HG03159 (cell line): Measurements from ENCODE around the gene RAB14.

Source experiments
- ATAC-seq: cut with Tn5 transposase; IDR thresholded peaks from one replicate; pipeline ENCODE4 v1.9.1; 2021; ENCODE audit warnings: mild to moderate bottlenecking, moderate library complexity; ENCODE audit not compliant: unreplicated experiment

The RAB14 gene

DNA sequence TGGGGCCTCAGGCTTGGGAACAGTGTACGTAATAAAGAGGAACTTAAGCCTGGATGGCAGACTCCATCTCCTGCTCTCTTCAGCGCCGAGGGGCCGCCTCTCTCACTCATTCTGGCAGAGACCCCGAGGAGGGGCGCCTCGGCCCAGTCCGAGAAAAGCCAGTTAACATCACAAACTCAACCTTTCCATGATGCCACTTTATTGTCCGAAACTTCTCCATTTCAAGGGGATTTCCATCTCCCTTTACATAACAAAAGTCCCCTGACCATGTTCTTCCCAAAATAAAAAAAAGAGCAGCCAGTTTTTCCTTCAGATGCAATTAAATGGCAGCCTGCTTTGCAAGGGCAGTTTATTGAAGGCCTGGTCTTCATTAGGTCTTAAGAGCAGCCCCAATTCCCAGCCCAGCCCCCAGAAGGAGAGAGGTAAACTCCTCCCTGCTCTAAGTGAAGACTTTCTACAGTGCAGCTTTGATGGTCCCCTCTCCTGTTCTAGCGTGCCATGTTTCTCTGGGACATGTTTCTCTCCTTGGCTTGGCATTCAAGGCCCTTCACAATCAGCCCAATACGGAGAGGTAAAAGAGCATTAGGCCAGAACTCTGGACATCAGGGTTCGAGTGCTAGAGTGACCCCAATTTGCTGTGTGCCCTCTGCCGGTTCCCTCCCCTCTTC, 19.5 kb upstream of the RAB14 start:
- no peak for ATAC-seq

DNA sequence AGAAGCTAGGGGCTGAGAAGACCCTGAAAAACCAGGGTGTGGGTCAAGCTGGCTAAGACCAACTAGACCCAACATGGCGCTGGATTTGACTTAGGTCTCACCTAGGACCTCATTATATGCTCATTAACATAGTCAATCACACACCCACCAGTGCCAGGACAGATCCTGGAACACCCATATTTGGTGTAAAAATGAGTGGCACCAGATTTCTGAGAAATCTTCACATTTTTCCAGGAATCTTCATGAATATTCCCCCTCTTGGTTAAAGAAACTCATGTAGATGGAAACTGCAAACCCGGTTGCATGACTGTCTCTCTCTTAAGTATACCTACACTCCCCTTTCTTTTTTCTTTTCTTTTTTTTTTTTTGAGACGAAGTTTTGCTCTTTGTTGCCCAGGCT, 17.9 kb upstream of the RAB14 start:
- no peak for ATAC-seq

DNA sequence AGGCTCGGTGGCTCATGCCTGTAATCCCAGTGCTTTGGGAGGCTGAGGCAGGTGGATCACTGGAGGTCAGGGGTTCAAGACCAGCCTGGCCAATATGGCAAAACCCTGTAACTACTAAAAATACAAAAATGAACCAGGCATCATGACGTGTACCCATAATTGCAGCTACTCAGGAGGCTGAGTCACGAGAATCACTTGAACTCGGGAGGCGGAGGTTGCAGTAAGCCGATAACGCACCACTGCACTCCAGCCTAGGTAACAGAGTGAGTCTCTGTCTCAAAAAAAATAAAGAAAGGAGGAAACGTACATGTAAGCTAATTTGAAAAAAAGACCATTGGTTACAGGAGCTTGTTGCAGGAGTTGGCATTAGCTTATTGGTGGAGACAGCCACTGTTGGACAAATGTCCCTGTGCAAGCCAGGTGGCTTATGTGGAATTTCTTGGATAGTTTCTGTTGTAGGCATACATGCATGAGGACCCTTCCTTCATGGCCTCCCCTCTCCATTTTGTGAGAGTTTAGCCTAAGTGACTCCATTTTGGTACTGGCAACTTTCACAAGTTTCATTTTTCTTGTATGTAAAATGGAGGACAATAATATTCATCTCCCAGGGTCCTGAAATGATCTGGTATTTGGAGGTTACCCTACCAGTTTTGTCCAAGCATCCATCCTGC, 16.8 kb upstream of the RAB14 start:
- ATAC-seq: no peak

DNA sequence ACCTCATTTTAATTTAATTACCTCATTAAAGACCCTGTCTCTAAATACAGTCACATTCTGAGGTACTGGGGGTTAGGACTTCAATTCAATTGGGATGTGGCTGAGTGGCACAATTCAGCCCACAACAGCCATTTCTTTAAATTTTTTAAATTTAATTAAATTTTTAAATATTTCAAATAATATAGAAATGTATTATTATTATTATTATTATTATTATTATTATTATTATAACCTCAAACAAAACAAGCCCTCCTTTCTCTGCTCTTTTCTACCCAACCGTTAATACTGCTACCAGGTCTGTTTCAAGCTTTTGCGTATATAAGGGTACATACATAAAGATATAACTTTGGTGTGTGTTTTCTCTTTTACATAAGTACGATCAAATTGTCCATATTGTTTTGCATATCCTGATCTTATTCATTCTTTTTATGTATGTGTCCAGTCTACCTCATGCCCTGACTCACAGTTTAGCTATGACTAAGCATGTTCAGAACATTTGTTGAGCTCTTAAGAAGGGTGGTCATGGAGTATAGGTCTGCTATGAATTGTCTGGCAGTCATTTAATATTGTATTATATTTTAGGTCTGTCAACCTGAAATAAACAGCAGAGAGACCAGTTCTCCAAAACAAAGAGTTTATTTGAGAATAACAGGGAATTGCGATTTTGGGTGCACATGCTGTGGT, 16.1 kb upstream of the RAB14 start:
- peak; percentile 86 for ATAC-seq

DNA sequence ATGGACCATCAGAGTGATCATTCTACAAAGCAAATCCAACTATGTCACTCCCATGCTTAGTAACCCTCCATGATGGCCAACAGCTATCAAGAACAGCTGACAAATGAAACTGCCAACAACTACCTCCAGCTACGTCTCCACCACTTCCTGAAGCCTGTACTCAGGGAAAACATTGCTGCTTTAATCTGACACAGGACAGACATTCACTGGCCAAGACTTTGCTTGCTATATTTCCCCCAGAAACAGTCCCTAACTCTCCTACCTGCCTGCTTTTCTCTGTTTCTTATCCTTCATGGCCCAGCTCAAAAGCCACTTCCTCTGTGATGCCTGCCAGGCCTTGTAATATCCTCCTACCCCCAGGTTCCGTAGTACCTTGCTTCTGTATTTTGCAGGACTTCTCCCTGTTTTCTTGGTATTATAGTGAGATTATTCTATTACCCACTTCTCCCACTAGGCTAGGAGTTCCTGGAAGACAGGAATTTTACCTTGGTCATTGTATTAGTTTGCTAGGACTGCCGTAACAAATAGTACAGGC, 14.7 kb upstream of the RAB14 start:
- no peak for ATAC-seq

DNA sequence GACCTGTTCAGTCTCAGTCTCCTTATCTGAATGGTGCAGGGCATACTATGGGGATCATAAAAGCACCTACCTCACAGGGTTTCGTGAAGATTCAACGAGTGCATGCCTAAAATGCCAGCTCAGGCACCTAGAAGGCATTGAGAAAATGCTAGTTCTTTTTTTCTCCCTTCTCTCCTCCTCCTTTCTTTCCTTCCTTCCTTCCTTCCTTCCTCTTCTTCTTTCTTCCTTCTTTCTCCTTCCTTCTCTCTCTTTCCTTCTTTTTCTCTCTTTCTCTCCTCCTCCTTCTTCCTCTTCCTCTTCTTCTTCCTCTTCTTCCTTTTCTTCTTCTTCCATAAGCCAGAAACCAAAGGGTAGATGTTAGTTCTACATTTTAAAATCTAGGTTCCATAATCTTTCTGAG, 12.3 kb upstream of the RAB14 start:
- ATAC-seq: no peak

DNA sequence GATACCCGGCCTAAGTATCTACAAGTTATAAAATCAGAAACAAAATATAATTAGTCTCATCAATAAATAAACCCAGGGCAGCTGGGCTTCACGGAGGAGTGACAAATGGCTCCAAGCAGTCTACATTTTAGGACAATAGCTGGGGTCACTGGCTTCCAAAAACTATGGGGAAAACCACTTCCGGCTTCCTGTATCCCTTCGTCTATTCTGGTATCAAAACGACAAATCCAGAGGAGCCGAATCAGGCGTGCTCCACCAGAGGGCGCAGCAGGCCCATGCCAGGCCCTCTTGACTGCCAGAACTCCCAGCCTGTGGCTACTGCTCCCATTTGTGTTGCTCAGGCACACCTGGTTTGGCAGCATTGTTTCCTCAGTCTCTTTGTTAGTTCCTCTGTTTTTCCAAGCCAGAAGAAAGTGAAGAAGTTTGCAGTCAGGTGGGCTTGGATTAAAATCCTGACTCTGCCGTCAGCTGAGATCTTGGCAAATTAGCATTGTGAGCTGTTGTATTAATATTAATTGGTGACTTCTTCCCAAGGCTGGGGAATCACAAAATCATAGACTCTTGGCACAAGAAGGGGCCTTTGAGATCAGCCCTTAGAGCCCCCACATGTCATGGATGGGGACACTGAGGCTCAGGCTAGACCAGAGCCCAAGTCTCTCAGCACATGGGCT, 11.6 kb upstream of the RAB14 start:
- no peak for ATAC-seq

DNA sequence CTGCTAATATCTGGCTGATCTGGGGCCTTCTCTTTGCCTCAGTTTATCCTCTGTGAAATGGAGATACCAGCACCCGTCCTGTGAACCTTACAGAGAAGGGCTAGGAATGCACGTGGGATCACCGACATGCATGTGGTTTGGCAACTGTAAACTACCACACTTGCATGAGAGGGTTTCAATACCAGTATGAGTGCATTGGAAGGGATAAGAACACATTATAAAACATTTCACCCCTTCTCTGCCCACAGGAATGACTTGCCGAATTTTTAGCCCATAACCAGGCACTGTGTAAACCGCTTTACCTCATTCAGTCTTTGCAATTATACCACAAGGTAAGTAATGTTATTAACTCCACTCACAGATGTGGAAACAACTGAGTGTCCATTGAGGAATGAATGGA, 8.9 kb upstream of the RAB14 start:
- ATAC-seq: no peak

DNA sequence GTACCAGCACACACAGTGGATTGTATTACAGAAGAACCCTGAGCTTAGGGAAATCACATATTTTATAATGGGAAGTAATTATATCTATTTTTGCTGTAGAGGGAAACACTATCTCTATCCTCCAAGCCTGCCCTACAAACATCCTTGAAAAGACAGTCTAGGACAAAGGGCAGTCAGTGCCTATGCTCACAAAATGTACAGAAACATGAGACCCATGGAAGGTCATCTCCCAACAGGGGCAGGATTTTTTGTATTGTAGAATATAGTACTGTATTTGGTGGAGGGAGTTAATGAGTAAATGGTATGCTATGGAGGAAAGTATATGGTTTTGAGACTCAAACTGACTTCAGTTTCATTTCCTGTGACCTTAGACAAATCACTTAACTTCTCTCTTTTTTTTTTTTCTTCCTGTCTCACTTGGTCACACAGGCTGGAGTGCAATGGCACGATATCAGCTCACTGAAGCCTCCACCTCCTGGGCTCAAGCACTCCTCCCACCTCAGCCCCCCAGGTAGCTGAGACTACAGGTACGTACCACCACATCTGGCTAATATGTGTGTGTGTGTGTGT, 5.8 kb upstream of the RAB14 start:
- peak; percentile 90 for ATAC-seq

DNA sequence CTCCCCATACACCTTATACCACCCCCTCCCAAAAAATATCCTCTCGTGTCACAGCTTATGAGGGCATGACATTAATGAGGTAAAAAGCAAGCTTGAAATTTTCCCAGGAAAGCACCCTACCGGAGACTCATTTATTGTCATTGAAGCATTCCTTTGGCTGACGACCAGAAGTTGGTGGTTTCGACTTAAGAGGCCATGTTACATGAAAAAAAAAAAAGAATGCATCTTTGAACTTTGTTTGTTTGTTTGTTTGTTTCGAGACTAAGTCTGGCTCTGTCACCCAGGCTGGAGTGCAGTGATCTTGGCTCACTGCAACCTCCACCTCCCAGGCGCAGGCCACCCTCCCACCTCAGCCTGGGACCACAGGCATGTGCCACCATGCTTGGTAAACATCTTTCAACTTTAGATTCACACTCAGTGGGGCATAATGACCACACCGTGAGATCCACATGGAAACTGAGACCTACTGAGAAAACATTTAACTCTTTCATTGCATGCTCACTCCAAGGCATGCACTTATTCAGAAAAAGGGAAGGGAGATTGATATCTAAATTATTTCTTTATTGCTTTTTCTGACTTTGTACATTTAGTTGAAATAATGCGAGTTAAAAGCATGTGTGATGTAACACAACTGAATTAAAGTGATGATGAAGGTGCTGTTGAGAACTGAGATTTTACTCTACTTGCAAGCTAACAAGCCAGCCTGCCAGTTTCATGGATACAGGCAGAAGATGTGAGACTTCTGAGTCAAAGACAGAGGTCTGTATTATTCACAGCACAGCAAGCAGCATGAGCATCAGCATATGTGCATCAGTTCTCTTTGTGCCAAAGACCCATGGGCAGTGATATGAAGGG, 5.1 kb upstream of the RAB14 start:
- peak; percentile 45 for ATAC-seq

DNA sequence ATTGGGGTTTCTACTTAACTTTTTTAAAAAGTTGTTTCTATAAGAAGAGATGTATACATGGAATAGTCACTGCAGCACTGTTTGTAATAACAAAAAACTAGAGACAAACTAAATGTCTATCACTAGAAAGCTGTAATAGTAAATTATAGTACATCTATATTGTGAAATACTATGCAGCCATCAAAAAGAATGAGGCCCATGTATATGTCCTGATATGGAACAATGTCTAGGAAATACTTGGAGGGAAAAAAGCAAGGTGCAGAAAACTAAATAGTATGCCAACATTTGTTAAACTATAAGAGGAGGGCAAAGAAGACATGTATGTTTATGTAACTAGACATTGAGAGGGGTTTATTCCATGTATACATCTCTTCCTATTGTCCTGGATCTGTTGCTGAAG, 2.9 kb upstream of the RAB14 start:
- ATAC-seq: no peak

DNA sequence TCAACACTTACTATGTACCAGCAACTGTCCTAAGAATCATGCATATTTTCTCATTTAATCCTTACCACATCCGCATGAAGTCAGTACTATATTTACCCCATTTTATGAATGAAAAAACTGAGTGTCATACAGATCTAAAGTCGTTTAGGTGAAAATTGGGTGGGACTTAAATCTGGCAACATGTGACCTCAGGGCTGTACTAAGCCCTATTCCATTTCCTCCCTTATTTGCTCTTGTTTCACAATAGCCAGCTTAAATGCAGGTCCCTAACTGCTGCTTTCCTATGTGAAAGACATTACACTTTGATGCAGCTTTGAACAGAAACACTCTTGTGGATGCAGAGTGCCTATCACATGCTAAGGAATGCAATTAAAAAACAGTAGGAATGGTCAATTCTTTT, 2.5 kb upstream of the RAB14 start:
- no peak for ATAC-seq

DNA sequence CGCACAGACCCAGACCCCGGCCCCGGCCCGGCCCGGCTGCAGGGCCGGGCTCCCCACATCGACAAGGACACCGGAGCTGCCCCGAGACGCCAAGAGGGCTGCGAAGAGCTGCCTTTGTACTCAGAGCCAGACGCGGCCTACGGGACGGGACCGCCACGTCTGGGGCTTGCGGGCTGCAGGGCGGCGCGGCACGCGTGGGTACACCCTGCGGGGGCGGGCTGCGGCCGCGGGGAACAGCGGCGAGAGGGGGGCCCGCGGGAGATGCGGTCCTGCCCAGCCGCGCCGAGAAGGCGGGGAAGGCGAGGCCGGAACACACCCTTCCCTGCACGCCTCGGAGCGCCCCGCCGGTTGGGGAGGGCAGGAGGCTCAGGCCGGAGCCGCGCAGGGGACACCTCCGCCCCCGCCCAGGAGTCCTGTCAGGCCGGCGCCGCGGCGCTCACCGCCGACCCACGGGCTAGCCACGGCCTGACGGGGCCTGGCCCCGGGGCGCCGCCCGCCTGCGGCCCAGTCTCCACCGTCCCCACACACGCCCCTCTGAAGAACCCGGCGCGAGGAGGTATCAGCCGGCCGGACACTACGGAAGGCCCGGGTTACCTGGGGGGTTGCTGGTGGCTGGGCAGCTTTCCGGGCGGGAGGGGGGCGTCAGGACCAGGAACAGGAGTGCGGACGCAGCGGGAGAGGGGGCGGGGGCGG, 478 bp downstream of the RAB14 start:
- ATAC-seq: peak; percentile 24

DNA sequence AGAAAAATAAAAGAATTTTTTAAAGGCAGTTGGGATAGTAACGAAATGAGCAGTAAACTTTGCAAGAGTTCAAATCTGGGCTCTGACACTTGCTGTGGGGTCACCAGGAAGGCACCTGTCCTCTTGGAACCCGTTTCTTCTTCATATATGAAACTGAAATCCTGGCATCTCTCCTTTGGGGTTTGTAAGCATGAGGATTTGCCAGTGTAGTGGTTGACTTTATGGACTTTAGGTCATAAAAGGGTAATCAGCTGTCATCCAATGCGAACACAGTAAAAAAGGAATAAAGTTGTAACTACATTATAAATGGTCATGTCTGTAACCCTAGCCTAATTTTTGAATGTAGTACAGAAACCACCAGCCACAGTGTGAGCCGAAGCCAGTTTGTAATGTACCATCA, 1.3 kb downstream of the RAB14 start:
- no peak for ATAC-seq

DNA sequence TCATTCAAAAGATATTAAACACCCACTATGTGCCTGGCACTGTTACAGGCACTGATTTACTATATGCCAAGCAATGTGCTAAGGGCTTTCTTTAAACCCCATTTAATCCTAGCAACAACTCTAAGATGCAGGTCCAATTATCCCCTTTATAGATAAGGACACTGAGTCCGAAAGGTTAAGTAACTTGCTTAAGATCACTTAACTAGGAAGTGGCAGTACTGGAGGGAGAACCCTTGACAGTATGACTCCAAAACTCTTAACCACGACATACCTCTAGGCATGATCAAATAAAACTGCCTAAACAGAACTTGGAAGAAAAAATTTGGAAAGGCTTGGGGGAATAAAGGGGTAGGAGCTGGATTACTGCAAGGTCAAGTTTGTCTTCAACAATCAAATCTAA, 1.7 kb downstream of the RAB14 start:
- no peak for ATAC-seq

DNA sequence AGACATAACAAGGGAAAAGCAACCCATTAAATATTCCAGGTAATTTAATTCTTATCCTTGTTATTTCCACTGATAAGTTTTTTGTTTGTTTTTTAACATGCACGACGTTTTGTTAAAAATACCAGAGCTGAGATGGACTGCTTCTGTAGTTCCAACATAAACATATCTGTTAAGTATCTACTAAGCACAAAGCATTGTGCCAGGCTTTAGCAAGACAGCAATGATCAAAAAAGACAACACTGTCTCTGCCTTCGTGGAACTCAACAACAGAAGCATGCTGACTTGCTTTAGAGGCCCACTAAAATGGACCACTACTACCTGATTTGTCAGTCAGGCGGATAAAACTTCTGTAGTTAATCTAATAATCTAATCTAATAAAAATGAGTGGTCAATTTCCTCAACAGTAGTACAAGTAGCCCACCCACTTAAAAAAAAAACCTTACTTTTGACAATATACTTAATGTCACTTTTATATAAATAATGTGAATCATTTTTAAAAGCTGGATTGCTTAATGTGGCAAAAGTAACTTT, 3.1 kb downstream of the RAB14 start:
- no peak for ATAC-seq

DNA sequence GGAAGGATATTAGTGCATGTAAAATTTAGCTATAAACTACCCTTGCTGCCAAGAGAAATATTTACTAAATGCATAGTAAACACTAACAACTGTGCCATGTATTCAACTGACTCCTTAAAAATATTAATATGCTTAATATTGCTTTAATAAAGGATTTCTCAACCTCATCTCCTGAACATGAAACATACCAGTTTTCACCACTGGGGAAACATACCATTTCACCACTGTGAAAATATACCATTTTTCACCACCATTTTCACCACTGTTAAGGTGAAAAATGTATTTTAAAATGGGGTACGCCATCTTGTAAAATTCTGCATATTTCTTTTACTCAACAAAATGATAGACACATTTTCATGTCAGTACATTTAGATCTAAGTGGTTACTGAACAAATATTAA, 4.5 kb downstream of the RAB14 start:
- no peak for ATAC-seq

DNA sequence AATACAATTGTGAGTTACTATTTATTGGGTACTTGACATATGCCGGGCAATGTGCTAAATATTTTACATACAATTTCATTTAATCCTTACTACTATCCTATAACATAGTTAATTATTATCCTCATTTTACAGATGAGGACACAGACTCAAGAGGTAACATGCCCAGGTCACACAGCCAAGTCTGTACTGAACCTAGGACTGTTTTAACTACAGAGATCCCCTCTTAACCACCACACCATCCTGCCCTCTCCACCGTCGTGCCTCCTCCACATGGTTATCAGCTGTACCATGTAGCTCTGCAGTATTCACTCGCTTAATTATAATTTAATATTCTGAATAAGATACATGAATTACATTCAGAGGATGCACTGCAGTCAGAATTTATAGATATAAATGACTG, 5.3 kb downstream of the RAB14 start:
- no peak for ATAC-seq

DNA sequence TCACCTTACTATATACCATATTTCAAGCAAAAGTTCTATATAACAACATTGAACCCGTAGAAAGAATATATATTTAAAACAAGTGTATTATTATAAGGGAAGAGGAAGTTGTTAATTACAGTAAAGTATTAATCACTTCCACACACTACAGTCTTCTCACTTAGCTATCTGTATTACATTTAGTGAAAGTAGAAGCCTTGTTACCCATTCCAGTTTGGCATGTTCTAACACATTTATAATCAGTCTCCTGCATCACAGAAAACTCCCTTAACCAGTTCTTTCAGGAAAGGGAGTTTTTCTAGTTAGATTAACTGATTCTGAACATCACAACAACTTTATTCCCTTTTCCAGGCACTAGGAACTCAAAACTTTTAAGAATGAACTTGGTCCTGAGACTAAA, 6.9 kb downstream of the RAB14 start:
- no peak for ATAC-seq
